Right atrium auricular region (tissue), 2 donors: ENCODE data around the gene ARMH3. TPM values are rescaled to one million over a fixed set of nuclear protein-coding genes. Genes with fewer than 3 reads are reported as not detected.
"Not testable (repeated sequence)": the region's sequence is repeated elsewhere in the genome, so short reads cannot be mapped to it uniquely, and the experiment has no call there.

Experiments
- DNase-seq: peaks from one replicate; pipeline ENCODE4 v3.0.0-alpha.2; 2019; ENCODE audit warnings: low spot score
- H3K27ac ChIP-seq, 2 donors: fragments of 200-600 bp; sonication (generic); 1 replicate in 1 of 2; 2 replicates in 1 of 2; pipeline ENCODE4 v1.5.1; 2016 to 2019
- H3K27me3 ChIP-seq, 2 donors: fragments of 200-600 bp; sonication (generic); one replicate each; pipeline versions ENCODE4 v1.5.1 to v1.6.0; 2017 to 2019
- H3K36me3 ChIP-seq: fragments of 200-600 bp; sonication (generic); one replicate; pipeline ENCODE4 v1.5.1; 2016
- H3K4me1 ChIP-seq, 2 donors: fragments of 200-600 bp; sonication (generic); one replicate each; pipeline versions ENCODE4 v1.5.1 to v1.6.0; 2017 to 2019
- H3K4me3 ChIP-seq, 2 donors: fragments of 200-600 bp; sonication (generic); 1 replicate in 1 of 2; 2 replicates in 1 of 2; pipeline ENCODE4 v1.5.1; 2017 to 2019; ENCODE audit warnings: mild to moderate bottlenecking in 1 of 2, moderate library complexity in 1 of 2
- H3K9me3 ChIP-seq, 2 donors: fragments of 200-600 bp; sonication (generic); one replicate each; pipeline ENCODE4 v1.5.1; 2019
- total RNA-seq, 2 donors: library from RNA; depleted of rRNA; stranded (reverse); fragments of >200 nt; gene quantifications; one replicate each; pipeline ENCODE4 v1.1.0, GENCODE V29; 2016
- TF ChIP-seq, protein P1 (sequence below), 2 donors: fragments of 200-600 bp; sonication (generic); IDR thresholded peaks; one replicate each; pipeline ENCODE4 v1.5.1; 2019; ENCODE audit warnings: antibody characterized with exemption in 2 of 2

ARMH3 gene
- total RNA-seq, 2 donors from 2014 or later, result 25.4 to 28.5 TPM

- peaks cover 0 to 11% of the 10 kb centered on the region in 2 donors for H3K4me1 ChIP-seq
- H3K36me3 ChIP-seq, result peaks cover 67% of the 10 kb centered on the region
- TF ChIP-seq, protein P1, sequence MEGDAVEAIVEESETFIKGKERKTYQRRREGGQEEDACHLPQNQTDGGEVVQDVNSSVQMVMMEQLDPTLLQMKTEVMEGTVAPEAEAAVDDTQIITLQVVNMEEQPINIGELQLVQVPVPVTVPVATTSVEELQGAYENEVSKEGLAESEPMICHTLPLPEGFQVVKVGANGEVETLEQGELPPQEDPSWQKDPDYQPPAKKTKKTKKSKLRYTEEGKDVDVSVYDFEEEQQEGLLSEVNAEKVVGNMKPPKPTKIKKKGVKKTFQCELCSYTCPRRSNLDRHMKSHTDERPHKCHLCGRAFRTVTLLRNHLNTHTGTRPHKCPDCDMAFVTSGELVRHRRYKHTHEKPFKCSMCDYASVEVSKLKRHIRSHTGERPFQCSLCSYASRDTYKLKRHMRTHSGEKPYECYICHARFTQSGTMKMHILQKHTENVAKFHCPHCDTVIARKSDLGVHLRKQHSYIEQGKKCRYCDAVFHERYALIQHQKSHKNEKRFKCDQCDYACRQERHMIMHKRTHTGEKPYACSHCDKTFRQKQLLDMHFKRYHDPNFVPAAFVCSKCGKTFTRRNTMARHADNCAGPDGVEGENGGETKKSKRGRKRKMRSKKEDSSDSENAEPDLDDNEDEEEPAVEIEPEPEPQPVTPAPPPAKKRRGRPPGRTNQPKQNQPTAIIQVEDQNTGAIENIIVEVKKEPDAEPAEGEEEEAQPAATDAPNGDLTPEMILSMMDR (IDR thresholded peaks at IDR 0.05), result no peak
- no peak overlapping the region for H3K4me3 ChIP-seq
- no peak for DNase-seq
- H3K27me3 ChIP-seq, result no peaks in the 10 kb centered on the region
- H3K9me3 ChIP-seq, result no peaks in the 10 kb centered on the region
- no peak overlapping the region for H3K27ac ChIP-seq
Measured at GRCh38 chr10:101993651-101994200, 62.2 kb downstream of the ARMH3 start.

GRCh38 chr10:101993221-101993620 is 62.8 kb downstream of the ARMH3 start:
- Histone ChIP-seq H3K4me1 (peaks cover 0 to 6% of the 10 kb centered on the region in 2 donors), H3K27me3 (no peaks in the 10 kb centered on the region), H3K36me3 (peaks cover 71% of the 10 kb centered on the region), H3K9me3 (no peaks in the 10 kb centered on the region), H3K27ac (no peak overlapping the region), H3K4me3 (no peak overlapping the region)
- DNase-seq, result no peak
- TF ChIP-seq, protein P1 (IDR thresholded peaks at IDR 0.05), result no peak

GRCh38 chr10:101987136-101987535 is 68.8 kb downstream of the ARMH3 start:
- TF ChIP-seq, protein P1 (IDR thresholded peaks at IDR 0.05), result no peak
- DNase-seq, result no peak
- H3K4me1 ChIP-seq, result peaks cover 0 to 18% of the 10 kb centered on the region in 2 donors
- H3K9me3 ChIP-seq, result no peaks in the 10 kb centered on the region
- peaks cover 56% of the 10 kb centered on the region for H3K36me3 ChIP-seq
- no peaks in the 10 kb centered on the region for H3K27me3 ChIP-seq
- no peak overlapping the region for H3K27ac ChIP-seq
- H3K4me3 ChIP-seq, result no peak overlapping the region

GRCh38 chr10:101986624-101986971 is 69.4 kb downstream of the ARMH3 start:
- Histone ChIP-seq H3K4me1 (peaks cover 0 to 18% of the 10 kb centered on the region in 2 donors), H3K9me3 (no peaks in the 10 kb centered on the region), H3K27me3 (no peaks in the 10 kb centered on the region), H3K36me3 (peaks cover 51% of the 10 kb centered on the region), H3K4me3 (no peak overlapping the region), H3K27ac (peak overlapping the region in 1 of 2 donors; percentile 11)
- peak; percentile 61 for DNase-seq
- TF ChIP-seq, protein P1 (IDR thresholded peaks at IDR 0.05), result no peak

DNA sequence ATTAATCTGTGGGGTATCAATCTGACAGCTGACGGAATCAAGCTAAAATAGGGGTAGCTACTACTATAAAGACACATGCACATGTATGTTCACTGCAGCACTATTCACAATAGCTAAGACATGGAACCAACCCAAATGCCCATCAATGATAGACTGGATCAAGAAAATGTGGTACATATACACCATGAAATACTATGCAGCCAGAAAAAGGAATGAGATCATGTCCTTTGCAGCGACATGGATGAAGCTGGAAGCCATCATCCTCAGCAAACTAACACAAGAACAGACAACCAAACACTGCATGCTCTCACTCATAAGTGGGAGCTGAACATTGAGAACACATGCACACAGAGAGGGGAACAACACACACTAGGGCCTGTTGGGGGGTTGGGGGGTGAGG is 75.3 kb downstream of the ARMH3 start:
- H3K9me3 ChIP-seq, H3K27ac ChIP-seq, H3K4me1 ChIP-seq, H3K27me3 ChIP-seq, DNase-seq, H3K4me3 ChIP-seq: not testable (repeated sequence)
- peaks cover 12% of the 10 kb centered on the region for H3K36me3 ChIP-seq

DNA sequence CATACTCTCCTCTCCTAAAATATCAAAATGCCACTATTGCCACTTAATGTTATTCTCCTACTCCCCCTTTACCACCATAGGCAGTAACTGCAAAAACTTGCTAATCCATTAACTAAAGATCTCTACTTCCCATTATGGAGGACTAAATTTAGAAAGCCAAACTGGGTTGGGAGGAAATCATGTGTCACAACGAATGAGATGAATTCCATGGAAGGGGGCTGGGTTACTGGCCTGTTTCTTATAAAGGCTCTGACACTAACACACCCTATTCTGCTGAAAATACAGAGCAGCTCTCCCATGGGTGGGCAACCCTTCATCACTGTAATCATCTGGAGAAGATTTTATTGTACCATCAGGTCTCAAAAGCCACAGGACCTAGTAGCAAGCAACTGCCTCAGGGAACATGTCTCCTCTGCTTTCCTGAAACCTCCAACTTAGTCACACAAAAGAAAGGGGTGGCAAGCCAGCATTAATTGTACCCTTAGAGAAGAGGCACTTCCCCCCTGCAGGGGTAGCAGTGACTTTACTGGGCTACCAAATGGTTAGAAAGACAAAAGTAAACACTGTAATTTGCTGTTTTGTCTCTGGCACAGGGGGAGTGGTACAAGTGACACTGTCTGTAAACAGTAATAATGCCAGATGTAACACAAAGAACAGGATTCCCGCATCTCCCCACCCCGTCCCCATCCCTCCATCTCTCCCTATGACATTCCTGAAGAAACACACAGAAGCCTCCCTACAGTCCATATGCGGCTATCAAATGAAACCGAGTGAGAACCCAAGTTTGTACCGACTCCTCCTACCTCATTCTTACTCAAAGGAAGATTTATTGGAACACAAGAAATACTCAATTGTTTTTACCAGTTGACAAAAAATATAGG is 81.6 kb downstream of the ARMH3 start:
- H3K36me3 ChIP-seq, result peaks cover 11% of the 10 kb centered on the region
- no peak for DNase-seq
- H3K4me3 ChIP-seq, result no peak overlapping the region

More for the DNA sequence above, 81.6 kb downstream of the ARMH3 start:
- Histone ChIP-seq H3K27ac (peak overlapping the region; percentile 45 to 67), H3K27me3 (no peaks in the 10 kb centered on the region), H3K9me3 (no peaks in the 10 kb centered on the region), H3K4me1 (peaks cover 0 to 23% of the 10 kb centered on the region in 2 donors)
- TF ChIP-seq, protein P1 (IDR thresholded peaks at IDR 0.05), result no peak
